ENCODE measurements around the gene HES3.

GRCh38 chr1:6287029-6287428 is 43.0 kb downstream of the HES3 start:
- TF ChIP-seq CTCF (conservative IDR thresholded peaks at IDR 0.05; ENCODE audit: low read depth, low read length) (no peak), EZH2 (IDR thresholded peaks at IDR 0.05; ENCODE audit: borderline replicate concordance, low read depth, low read length, poor library complexity, severe bottlenecking) (no peak)
